MCF 10A (cell line): ENCODE measurements around the gene CDK18. TPM values are rescaled to one million over a fixed set of nuclear protein-coding genes. Genes with fewer than 3 reads are reported as not detected.

Experiments used
- BruUV-seq: library from RNA; stranded (reverse); fragments of 400-500 nt; replicated peaks from 2 replicates; lab custom pipeline; 2021; lab: Mats Ljungman, UMichigan
- CTCF ChIA-PET: fragments of 300-600 bp; sonication (Branson Sonifier 250); formaldehyde crosslinking; extraction: SDS; loops from one replicate; lab custom pipeline; 2021; ENCODE audit warnings: antibody characterized with exemption, inconsistent platforms; lab: Yijun Ruan, JAX
- POLR2A ChIA-PET: fragments of 300-600, 350-650 bp; sonication (Branson Sonifier 250); formaldehyde crosslinking; extraction: SDS; loops from one replicate; lab custom pipeline; 2020; ENCODE audit warnings: antibody characterized with exemption, inconsistent platforms; lab: Yijun Ruan, JAX
- DNase-seq: peaks from one replicate; pipeline ENCODE4 v3.0.0-alpha.2; 2018; ENCODE audit not compliant: unreplicated experiment
- H3K27ac Mint-ChIP-seq: one replicate; pipeline ENCODE4 v1.8.0; 2022; ENCODE audit warnings: mild to moderate bottlenecking, low read depth, mixed read lengths; ENCODE audit not compliant: unreplicated experiment
- H3K27me3 Mint-ChIP-seq: one replicate; pipeline ENCODE4 v1.8.0; 2022; ENCODE audit warnings: mixed read lengths; ENCODE audit not compliant: insufficient read depth, unreplicated experiment
- H3K36me3 Mint-ChIP-seq: one replicate; pipeline ENCODE4 v1.8.0; 2022; ENCODE audit warnings: mild to moderate bottlenecking, moderate library complexity, mixed read lengths; ENCODE audit not compliant: insufficient read depth, unreplicated experiment
- H3K4me1 Mint-ChIP-seq: one replicate; pipeline ENCODE4 v1.8.0; 2022; ENCODE audit warnings: mixed read lengths; ENCODE audit not compliant: insufficient read depth, unreplicated experiment
- H3K4me3 Mint-ChIP-seq: one replicate; pipeline ENCODE4 v1.8.0; 2022; ENCODE audit warnings: mild to moderate bottlenecking, moderate library complexity, mixed read lengths; ENCODE audit not compliant: unreplicated experiment
- H3K9me3 Mint-ChIP-seq: one replicate; pipeline ENCODE4 v1.8.0; 2022; ENCODE audit warnings: mixed read lengths; ENCODE audit not compliant: unreplicated experiment
- intact Hi-C: fragments of 100-400 bp; cut with micrococcal nuclease; formaldehyde crosslinking; loops from 2 replicates; pipeline ENCODE4 v1.14.1; 2022
- total RNA-seq: library from RNA; stranded (reverse); gene quantifications from 2 replicates; pipeline ENCODE4 v1.2.3, GENCODE V29; 2022
- TF ChIP-seq, protein P1 (sequence below): fragments of 200-600 bp; IDR thresholded peaks from one replicate; pipeline ENCODE4 v1.8.0; 2022; ENCODE audit warnings: antibody characterized with exemption, mild to moderate bottlenecking; ENCODE audit not compliant: unreplicated experiment

Gene CDK18
- total RNA-seq, 1 experiment from 2014 or later, result 6.8 TPM

DNA sequence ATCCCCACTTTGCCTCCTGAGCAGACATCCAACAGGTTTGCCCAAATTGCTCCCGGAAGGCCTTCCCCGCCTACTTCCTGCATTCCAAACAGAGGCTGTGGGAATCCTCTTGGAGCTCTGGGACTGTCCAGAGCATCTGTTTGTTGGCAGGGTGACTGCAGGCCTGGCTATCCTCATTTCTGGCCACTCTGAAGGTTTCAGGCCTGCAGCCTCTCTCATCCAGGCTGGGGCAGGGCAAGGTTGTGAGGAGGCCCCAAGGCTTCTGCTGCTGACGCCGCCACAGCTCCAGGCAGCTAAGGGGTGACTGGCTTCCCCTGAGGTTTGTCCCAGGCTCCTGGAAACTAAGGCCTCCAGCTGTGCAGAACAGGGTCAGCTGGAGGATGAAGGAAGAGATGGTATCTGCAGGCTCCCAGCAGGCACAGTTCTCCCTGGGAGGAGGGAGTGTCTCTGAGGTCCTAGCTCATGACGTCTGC lies 11.3 kb downstream of the CDK18 start:
- no TSS peak for BruUV-seq
- Mint-ChIP-seq H3K36me3 (peaks cover 10% of the 10 kb centered on the region), H3K4me1 (no peaks in the 10 kb centered on the region), H3K27me3 (no peaks in the 10 kb centered on the region), H3K9me3 (no peaks in the 10 kb centered on the region), H3K27ac (no peak overlapping the region), H3K4me3 (no peak overlapping the region)
- CTCF ChIA-PET, result interaction anchor here (0.9 to 30.3 kb wide), 8 partner anchors 9 to 190 kb away, joined by 3 to 1608 read pairs (median 4); partner anchors contain the start of gene CDK18
- TF ChIP-seq, protein P1, sequence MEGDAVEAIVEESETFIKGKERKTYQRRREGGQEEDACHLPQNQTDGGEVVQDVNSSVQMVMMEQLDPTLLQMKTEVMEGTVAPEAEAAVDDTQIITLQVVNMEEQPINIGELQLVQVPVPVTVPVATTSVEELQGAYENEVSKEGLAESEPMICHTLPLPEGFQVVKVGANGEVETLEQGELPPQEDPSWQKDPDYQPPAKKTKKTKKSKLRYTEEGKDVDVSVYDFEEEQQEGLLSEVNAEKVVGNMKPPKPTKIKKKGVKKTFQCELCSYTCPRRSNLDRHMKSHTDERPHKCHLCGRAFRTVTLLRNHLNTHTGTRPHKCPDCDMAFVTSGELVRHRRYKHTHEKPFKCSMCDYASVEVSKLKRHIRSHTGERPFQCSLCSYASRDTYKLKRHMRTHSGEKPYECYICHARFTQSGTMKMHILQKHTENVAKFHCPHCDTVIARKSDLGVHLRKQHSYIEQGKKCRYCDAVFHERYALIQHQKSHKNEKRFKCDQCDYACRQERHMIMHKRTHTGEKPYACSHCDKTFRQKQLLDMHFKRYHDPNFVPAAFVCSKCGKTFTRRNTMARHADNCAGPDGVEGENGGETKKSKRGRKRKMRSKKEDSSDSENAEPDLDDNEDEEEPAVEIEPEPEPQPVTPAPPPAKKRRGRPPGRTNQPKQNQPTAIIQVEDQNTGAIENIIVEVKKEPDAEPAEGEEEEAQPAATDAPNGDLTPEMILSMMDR, result no peak
- DNase-seq, result no peak
- POLR2A ChIA-PET, result interaction anchor here (0.7 to 3.2 kb wide), 5 partner anchors 8 to 23 kb away, joined by 3 to 15 read pairs (median 3); no protein-coding TSS in a partner anchor
- intact Hi-C loops, result no loop called here

DNA sequence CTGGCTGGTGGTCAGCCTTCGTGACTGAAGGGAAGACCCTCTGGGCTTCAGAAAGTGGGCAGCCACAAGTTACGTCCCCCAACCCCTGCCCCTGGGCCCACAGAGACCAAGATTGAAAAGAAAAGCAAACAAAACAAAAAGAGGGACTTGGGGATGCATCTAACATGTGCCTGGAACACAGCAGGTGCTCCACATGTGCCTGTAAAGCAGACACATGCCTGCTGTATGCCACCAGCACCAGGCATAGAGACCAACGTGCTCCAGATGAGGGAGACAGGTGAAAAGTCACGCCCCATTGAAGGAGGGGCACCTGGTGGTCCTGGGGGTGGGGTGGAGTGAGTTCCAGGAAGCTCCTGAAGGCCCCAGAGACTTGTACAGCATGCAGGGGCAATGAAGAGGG lies 11.9 kb downstream of the CDK18 start:
- intact Hi-C loops, result no loop called here
- POLR2A ChIA-PET, result interaction anchor here (0.6 to 3.2 kb wide), 5 partner anchors 10 to 92 kb away, joined by 4 to 15 read pairs (median 5); no protein-coding TSS in a partner anchor
- no peak for DNase-seq
- BruUV-seq, result no TSS peak
- Mint-ChIP-seq H3K4me3 (no peak overlapping the region), H3K27ac (no peak overlapping the region), H3K36me3 (peaks cover 10% of the 10 kb centered on the region), H3K9me3 (no peaks in the 10 kb centered on the region), H3K4me1 (no peaks in the 10 kb centered on the region), H3K27me3 (no peaks in the 10 kb centered on the region)
- CTCF ChIA-PET, result interaction anchor here (1.0 to 30.3 kb wide), 7 partner anchors 8 to 191 kb away, joined by 3 to 1608 read pairs (median 4); partner anchors contain the start of gene CDK18
- TF ChIP-seq, protein P1, result no peak

DNA sequence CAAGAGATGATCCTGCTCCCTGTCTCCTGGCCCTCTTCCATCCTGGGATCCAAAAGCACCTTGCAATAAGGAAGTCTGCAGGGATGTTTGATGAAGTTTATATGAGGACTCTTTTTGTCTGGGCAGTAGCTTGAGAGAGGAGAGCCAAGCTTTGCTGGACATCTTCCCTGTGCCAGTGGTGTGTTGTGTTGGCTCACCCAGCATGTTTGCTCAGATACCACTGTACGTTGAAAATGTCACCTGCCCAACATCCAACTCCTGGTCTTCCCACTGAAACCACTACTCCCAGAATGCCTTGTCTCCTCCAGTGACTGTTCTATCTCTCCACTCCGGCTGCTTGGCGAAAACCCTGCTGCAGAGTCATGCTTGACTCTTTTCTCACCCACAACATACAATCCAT lies 12.8 kb downstream of the CDK18 start:
- no peaks in the 10 kb centered on the region for H3K4me1 Mint-ChIP-seq
- CTCF ChIA-PET, result interaction anchor here (0.6 to 30.3 kb wide), 15 partner anchors 7 to 1050 kb away, joined by 3 to 1608 read pairs (median 3); partner anchors contain the start of gene CDK18
- no peak overlapping the region for H3K4me3 Mint-ChIP-seq
- H3K27ac Mint-ChIP-seq, result no peak overlapping the region
- intact Hi-C loops, result no loop called here
- DNase-seq, result no peak
- H3K36me3 Mint-ChIP-seq, result peaks cover 10% of the 10 kb centered on the region
- no peaks in the 10 kb centered on the region for H3K27me3 Mint-ChIP-seq
- POLR2A ChIA-PET, result interaction anchor here (0.7 to 3.2 kb wide), 6 partner anchors 9 to 186 kb away, joined by 3 to 15 read pairs (median 5); no protein-coding TSS in a partner anchor
- BruUV-seq, result no TSS peak
- TF ChIP-seq, protein P1, result no peak
- H3K9me3 Mint-ChIP-seq, result no peaks in the 10 kb centered on the region

DNA sequence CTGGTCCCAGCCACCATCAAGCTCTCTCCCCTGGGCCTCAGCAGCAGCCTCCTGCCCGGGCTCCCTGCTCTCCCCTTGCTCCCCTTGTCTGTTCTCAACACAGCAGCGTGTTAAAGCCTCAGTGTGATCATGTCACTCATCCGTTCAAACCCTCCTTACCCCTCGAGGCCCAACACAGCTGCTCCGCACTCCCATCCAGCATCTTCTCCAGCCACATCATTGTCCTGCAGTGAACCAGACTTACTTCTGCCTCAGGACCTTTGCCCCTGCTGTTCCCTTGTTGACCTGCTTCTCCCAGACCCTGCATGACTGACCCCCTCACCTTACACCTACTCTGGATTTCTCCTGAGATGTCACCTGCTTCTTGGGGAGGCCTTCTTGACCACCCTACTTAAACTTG lies 13.3 kb downstream of the CDK18 start:
- TF ChIP-seq, protein P1, result no peak
- intact Hi-C loops, result no loop called here
- no peak overlapping the region for H3K4me3 Mint-ChIP-seq
- H3K36me3 Mint-ChIP-seq, result peaks cover 10% of the 10 kb centered on the region
- H3K27ac Mint-ChIP-seq, result no peak overlapping the region
- no peaks in the 10 kb centered on the region for H3K27me3 Mint-ChIP-seq
- POLR2A ChIA-PET, result interaction anchor here (0.7 to 3.2 kb wide), 6 partner anchors 9 to 186 kb away, joined by 3 to 15 read pairs (median 5); no protein-coding TSS in a partner anchor
- BruUV-seq, result no TSS peak
- no peaks in the 10 kb centered on the region for H3K9me3 Mint-ChIP-seq
- DNase-seq, result no peak
- CTCF ChIA-PET, result interaction anchor here (0.7 to 30.3 kb wide), 10 partner anchors 11 to 193 kb away, joined by 3 to 1608 read pairs (median 4); partner anchors contain the start of gene CDK18
- H3K4me1 Mint-ChIP-seq, result no peaks in the 10 kb centered on the region
